Kidney epithelial cell (primary cell): ENCODE results near the gene DIAPH3. TPM values are rescaled to one million over a fixed set of nuclear protein-coding genes. Genes with fewer than 3 reads are reported as not detected.

ENCODE experiments used
- DNase-seq: peaks from one replicate; pipeline ENCODE4 v3.0.0-alpha.2; 2010; ENCODE audit warnings: low read depth
- H3K27me3 ChIP-seq: 2 replicates; pipeline ENCODE4 v1.6.0; 2011; ENCODE audit warnings: low read length; ENCODE audit not compliant: control insufficient read depth, insufficient read depth
- H3K36me3 ChIP-seq: 2 replicates; pipeline ENCODE4 v1.5.1; 2011; ENCODE audit warnings: low read length; ENCODE audit not compliant: control insufficient read depth, insufficient read depth
- H3K4me3 ChIP-seq: 2 replicates; pipeline ENCODE4 v1.5.1; 2011; ENCODE audit warnings: low read depth, mild to moderate bottlenecking, control low read depth, low read length
- CTCF ChIP-seq: IDR thresholded peaks from 2 replicates; pipeline ENCODE4 v1.5.1; 2011; ENCODE audit warnings: mild to moderate bottlenecking, moderate library complexity, low read length, control low read depth, inconsistent platforms; ENCODE audit not compliant: insufficient read depth, poor library complexity, severe bottlenecking
- total RNA-seq: library from RNA; depleted of rRNA; stranded (reverse); fragments of >200 nt; gene quantifications from 2 replicates; pipeline ENCODE4 v1.2.3, GENCODE V29; 2015

DIAPH3 gene
- total RNA-seq, 1 donor from 2014 or later: 7.5 TPM

DNA sequence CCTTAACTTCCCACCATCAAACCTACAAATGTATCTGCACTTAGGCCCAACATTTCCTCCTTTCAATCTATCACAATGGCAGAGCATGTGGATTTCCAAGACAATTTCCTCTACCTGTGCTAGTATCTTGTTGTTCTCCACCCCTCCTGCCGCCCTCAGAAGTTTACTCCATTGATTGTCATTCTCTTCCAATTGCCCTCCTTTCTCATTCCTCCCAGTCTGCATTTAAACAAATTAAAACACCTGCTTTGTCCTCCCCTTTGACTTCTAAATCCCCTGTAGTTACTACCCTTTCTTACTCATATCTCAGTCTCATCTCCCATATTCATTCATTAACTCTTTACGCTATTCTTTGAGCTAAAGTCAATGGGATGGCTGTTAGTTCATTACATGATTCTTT lies 370.6 kb downstream of the DIAPH3 start:
- no peak for DNase-seq
- H3K36me3 ChIP-seq: peaks cover 1% of the 10 kb centered on the region
- no peak for TF ChIP-seq CTCF
- H3K27me3 ChIP-seq: no peaks in the 10 kb centered on the region
- H3K4me3 ChIP-seq: no peak overlapping the region

- H3K36me3 ChIP-seq: peaks cover 1% of the 10 kb centered on the region
- DNase-seq: no peak
- H3K4me3 ChIP-seq: no peak overlapping the region
- TF ChIP-seq CTCF: no peak
- H3K27me3 ChIP-seq: no peaks in the 10 kb centered on the region
Measured at GRCh38 chr13:59790626-59791025, 373.1 kb downstream of the DIAPH3 start.

DNA sequence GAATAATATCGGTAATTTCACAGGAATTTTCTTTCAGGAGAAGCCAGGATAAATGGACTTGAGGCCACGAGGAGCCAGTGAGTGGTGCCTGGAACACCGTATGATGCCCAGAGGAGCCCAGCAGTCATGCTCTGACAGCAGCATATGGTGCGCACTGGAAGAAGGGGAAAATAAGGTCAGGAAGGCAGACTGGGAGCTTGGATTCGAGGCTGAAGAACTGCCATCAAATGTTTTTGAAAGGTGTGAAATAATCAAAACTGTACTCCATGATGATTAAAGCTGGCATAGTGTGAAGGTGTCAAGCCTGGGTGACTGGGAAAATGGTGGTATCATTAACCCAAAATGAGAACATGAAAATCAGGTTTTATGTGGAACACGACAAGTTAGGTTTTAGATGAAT lies 374.2 kb downstream of the DIAPH3 start:
- no peak overlapping the region for H3K4me3 ChIP-seq
- no peaks in the 10 kb centered on the region for H3K27me3 ChIP-seq
- DNase-seq: no peak
- peaks cover 1% of the 10 kb centered on the region for H3K36me3 ChIP-seq
- no peak for TF ChIP-seq CTCF

DNA sequence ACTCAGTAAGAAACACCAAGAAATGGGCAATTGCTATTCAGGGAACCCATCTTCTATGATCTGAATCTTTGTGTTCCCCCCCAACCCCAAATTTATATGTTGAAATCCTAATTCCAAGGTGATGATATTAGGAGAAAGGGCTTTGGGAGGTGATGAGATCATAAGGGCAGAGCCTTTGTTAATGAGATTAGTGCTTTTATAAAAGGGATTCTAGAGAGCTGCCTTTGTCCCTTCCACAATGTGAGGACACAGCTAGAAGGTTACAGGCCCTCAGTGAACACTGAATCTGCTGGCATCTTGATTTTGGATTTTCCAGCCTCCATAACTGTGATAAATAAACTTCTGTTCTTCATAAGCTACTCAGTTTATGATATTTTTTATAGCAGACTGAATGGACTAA lies 376.0 kb downstream of the DIAPH3 start:
- Histone ChIP-seq H3K27me3 (no peaks in the 10 kb centered on the region), H3K4me3 (no peak overlapping the region), H3K36me3 (peaks cover 1% of the 10 kb centered on the region)
- DNase-seq: no peak
- TF ChIP-seq CTCF: no peak

- Histone ChIP-seq H3K36me3 (no peaks in the 10 kb centered on the region), H3K4me3 (no peak overlapping the region), H3K27me3 (no peaks in the 10 kb centered on the region)
- no peak for DNase-seq
- TF ChIP-seq CTCF: no peak
Measured at GRCh38 chr13:59782696-59783095, 381.0 kb downstream of the DIAPH3 start.

DNA sequence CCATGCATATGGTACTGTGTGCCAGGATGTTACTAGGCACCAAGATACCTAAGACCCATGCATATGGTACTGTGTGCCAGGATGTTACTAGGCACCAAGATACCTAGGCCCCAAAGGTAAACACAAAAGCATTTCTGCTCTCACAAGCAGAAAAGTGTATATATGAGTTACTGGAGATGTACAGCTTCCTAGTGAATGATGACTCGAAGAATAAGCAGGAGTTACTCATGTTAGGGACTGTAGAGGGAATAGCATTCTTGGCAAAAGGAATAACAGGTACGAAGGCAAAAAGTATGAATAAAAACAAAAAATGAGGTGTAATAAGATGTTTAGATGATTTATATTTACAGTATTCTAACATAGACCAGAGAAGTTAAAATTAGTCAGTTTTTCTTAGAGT lies 383.7 kb downstream of the DIAPH3 start:
- H3K4me3 ChIP-seq: no peak overlapping the region
- no peak for DNase-seq
- no peak for TF ChIP-seq CTCF
- H3K36me3 ChIP-seq: no peaks in the 10 kb centered on the region
- no peaks in the 10 kb centered on the region for H3K27me3 ChIP-seq
